Measurements from ENCODE around the gene CFAP157.

DNA sequence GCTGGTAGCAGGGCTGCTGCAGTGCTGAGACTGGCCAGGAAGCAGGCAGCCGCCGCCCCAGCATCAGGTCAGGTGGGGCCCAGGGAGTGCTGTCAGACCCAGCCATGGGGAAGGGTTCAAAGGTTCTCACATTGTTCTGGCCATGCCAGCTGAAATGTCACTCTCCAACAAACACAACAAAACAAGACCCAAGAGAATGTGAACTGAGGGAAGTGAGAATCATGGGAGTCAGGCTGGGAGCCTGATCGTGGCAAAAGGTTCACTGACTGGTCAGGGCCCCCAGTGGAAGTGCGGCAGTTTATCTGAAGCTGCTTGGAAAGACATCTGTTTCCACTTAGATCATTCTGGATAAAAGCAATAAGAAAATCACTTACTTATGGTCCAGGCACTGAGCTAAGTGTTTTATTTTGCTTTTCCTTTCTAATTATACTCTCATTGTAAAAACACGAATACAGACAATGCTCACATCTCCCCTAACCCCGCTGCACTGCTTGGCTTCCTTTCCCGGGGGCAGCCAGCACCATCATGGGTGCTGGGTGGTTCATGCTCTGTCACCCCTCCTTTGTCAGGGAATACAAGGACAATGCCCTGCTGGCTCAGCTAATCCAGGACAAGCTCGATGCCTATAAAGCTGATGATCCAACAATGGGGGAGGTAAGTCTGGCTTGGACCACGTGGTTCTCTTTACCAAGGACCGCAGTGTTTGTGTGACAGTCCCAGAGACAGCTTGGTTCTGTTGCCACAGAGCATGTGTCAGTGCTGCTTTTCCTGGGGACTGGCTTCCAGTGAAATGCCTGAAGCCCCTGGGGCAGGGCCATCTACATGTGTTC, 41.9 kb upstream of the CFAP157 start:
- TF ChIP-seq, protein P1, sequence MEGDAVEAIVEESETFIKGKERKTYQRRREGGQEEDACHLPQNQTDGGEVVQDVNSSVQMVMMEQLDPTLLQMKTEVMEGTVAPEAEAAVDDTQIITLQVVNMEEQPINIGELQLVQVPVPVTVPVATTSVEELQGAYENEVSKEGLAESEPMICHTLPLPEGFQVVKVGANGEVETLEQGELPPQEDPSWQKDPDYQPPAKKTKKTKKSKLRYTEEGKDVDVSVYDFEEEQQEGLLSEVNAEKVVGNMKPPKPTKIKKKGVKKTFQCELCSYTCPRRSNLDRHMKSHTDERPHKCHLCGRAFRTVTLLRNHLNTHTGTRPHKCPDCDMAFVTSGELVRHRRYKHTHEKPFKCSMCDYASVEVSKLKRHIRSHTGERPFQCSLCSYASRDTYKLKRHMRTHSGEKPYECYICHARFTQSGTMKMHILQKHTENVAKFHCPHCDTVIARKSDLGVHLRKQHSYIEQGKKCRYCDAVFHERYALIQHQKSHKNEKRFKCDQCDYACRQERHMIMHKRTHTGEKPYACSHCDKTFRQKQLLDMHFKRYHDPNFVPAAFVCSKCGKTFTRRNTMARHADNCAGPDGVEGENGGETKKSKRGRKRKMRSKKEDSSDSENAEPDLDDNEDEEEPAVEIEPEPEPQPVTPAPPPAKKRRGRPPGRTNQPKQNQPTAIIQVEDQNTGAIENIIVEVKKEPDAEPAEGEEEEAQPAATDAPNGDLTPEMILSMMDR (IDR thresholded peaks at IDR 0.05; ENCODE audit: extremely low read depth in 1 of 2, insufficient read depth in 1 of 2, low read depth in 1 of 2, low read length in 2 of 2), result no peak
- TF ChIP-seq POLR2A (IDR thresholded peaks at IDR 0.05; ENCODE audit: low read depth, low read length), result no peak
- TF ChIP-seq POLR2AphosphoS5 (IDR thresholded peaks at IDR 0.05; ENCODE audit: insufficient read depth, low read depth, low read length), result no peak

Data from endothelial cell of umbilical vein (primary cell).